22Rv1 (cell line): Measurements from ENCODE around the gene EEF1AKMT3.

ENCODE experiments used
- CTCF ChIP-seq: fragments of 450-650 bp; IDR thresholded peaks from 2 replicates; pipeline ENCODE4 v1.5.1; 2017; ENCODE audit warnings: mild to moderate bottlenecking
- ZFX ChIP-seq: fragments of 450-650 bp; IDR thresholded peaks from 2 replicates; pipeline ENCODE4 v1.6.1; 2017; ENCODE audit warnings: antibody characterized with exemption, borderline replicate concordance

GRCh38 chr12:57765003-57765697 is 7.3 kb upstream of the EEF1AKMT3 start:
- TF ChIP-seq CTCF (peak; percentile 82), ZFX (no peak)
